HG02943 (cell line): ENCODE measurements around the gene RELN.
"Not testable (repeated sequence)": the region's sequence is repeated elsewhere in the genome, so short reads cannot be mapped to it uniquely, and the experiment has no call there.

Experiments used
- ATAC-seq: cut with Tn5 transposase; IDR thresholded peaks from one replicate; pipeline ENCODE4 v1.9.1; 2021; ENCODE audit warnings: mild to moderate bottlenecking, low read depth, moderate library complexity; ENCODE audit not compliant: unreplicated experiment

Gene RELN

GRCh38 chr7:103905997-103906396, 83.5 kb downstream of the RELN start:
- ATAC-seq = no peak

DNA sequence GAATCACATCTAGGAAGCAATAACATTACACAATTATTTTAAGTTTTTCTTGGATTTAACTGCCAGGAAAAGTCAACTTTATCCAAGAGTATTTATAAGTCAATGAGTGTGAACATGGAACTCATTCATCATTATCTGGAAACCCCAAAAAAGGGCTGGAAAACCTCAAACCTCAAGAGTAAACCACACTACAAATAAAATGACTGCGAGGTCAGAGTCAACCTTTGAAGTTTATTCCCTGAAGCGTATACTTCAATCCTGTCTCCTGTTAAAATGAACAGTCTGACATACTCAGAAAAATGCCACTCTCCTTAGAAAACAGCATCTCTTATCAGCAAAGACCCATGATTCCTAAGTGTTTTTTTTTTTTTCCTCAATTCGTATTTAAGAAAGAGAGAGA, 86.5 kb downstream of the RELN start:
- ATAC-seq = no peak

GRCh38 chr7:103896826-103897225, 92.6 kb downstream of the RELN start:
- not testable (repeated sequence) for ATAC-seq

GRCh38 chr7:103894656-103895596, 94.5 kb downstream of the RELN start:
- no peak for ATAC-seq

DNA sequence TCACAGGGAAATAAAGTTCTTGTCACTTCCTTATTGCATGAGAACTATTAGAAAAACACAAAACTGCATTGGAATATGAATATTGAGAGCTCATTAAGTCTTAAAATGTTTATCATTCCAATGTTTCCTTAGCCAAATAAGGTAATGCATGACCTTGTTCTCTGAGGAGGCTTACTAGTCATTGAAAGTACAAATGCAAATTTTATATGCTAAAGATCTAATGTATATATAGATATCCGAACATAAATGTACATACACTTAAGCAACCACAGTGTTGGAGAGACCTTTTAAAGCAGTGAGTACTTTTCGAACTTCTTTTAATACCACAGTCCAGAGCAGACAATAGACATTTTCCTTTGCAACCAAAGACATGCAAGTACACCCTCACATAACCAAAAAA, 96.1 kb downstream of the RELN start:
- no peak for ATAC-seq

- ATAC-seq = no peak
Measured at GRCh38 chr7:103889451-103889850, 100.0 kb downstream of the RELN start.

- ATAC-seq = no peak
Measured at GRCh38 chr7:103888603-103889153, 100.8 kb downstream of the RELN start.

DNA sequence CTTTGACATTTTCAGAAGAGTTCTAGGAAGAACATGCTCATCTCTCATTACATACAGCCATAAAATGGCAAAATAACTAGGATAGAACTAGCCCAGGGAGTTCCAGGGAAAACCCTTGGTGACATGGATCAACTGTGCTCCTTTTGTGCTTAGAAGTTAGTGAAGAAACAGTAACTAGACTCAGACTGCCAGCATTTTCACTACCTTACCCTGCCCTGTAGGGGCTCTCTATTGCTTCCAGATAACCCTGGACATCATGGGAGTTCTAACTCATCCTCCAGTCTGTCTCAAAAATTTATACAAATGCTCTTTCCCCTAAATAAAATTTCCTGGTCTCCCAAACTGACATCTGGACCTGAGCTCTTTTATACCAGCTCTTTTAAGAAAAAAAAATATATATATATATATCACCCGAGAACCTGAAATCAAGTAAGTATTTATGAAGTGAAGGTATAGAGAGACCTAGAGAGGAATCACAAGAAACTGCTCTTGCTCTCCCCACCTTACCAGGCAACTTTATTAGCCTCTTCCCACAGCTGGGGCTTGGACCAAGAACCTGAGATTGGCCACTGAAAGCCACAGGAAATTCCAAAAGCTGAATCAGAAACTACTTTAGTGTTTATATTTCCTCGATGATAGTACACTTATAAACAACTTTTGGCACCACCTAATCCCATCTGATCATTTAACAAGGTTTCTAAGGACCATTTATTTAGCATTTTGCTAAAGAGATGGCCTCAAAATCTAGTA, 101.4 kb downstream of the RELN start:
- no peak for ATAC-seq

DNA sequence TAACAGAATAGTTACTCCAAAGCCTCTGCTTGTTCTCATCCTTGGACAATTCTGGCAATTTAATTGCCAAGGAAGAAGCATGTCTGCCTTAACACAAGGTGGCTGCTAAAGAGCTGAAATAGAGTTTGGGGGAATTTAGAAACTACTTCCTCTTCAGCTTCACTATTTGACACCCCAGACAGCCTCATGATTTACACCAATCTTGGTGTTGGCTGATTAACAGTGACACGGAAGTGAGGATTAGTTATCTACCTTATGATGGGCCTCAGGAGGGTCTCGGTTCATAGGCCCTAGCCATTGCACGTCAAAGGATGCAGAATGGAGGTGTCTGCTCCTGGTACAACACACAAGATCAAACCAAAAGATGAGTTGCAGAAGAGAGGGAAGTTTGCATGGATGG, 102.4 kb downstream of the RELN start:
- ATAC-seq = no peak

GRCh38 chr7:103879928-103880600, 109.4 kb downstream of the RELN start:
- ATAC-seq = no peak

- ATAC-seq = no peak
Measured at GRCh38 chr7:103879411-103879810, 110.0 kb downstream of the RELN start.

DNA sequence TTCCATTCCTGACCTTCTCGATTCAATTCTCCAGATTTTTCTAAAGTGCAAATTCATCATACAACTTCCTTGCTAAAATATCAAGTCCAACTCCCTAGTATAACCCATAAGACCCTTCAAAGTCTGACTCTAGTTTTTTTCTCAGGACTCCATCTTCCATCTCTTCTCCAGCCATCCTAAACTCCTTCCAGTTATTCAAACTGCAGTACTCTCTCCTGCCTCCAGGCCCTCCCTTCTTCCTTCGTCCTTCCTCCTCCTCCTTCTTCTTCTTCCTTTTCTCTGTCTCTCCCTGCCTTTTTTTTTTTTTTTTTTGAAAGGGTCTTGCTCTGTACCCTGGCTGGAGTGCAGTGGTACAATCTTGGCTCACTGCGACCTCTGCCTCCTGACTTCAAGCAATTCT, 111.9 kb downstream of the RELN start:
- no peak for ATAC-seq

- ATAC-seq = no peak
Measured at GRCh38 chr7:103875718-103876117, 113.7 kb downstream of the RELN start.

DNA sequence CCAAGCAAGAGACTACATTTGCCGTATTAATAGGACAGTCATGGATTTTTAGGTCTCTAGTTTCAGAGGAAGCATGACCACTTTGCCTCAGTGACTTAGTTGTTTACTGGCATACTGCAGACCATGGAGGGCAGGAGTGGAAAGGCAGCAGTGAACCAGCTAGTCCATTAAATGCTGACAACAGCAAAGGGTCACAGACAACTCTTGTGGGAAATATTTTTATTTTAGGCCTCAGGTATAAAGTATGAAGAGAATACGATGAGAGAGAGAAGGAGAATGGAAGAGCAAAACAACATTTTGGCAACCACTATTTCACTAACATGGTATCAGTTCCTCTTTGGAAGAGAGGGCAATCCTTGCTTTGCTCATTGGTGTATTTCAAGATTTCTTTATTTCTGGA, 118.0 kb downstream of the RELN start:
- ATAC-seq = no peak

GRCh38 chr7:103870664-103871063, 118.8 kb downstream of the RELN start:
- no peak for ATAC-seq

DNA sequence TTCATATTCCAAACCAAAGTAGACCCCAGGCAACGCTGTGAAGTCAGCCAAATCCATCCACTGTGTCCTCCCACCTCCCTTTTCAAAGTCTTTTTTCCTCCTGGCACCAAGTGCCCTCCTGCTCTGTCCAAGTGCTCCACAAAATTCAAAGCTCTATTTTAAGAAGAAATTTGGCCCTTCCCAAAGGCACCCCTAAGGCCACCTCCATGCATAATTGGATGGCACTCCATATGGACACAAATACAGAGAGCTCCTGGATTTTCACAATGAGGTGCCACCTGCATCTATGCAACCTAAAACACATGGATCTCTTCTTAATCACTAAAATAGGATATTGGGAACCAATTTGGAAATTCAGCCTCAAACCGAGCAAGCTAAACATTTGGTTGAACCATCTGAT, 121.6 kb downstream of the RELN start:
- ATAC-seq = no peak

DNA sequence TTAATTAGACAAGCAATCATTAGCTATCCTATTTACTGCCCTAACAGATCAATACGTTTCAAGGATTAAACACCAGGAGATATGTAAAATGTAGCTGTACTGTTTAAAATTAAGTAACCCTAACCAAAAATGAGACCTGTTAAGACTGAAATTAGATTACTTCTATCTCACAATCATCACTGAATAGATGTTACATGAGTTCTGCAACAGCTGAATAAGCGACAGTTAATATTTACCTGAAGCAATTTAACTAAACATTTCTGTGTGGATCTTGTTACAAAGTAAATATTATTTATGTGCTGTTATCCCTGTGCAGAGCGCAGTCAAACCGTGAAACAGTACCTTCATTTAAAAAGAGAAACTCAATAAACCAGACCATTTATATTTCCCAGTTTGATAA, 122.5 kb downstream of the RELN start:
- ATAC-seq = no peak

DNA sequence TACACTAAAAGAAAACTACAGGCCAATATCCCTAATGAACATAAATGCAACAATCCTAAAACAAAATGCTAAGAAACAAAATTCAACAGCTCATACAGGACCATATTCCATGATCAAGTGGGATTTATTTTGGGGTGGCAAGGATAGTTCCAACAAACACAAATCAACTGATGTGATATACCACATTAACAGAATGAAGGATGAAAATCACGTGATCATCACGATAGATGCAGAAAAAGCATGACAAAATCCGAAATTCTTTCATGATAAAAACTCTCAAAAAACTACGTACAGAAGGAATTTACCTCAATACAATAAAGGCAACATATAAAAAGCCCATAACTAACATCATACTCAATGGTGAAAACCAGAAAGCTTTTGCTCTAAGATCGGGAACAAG, 124.0 kb downstream of the RELN start:
- no peak for ATAC-seq

DNA sequence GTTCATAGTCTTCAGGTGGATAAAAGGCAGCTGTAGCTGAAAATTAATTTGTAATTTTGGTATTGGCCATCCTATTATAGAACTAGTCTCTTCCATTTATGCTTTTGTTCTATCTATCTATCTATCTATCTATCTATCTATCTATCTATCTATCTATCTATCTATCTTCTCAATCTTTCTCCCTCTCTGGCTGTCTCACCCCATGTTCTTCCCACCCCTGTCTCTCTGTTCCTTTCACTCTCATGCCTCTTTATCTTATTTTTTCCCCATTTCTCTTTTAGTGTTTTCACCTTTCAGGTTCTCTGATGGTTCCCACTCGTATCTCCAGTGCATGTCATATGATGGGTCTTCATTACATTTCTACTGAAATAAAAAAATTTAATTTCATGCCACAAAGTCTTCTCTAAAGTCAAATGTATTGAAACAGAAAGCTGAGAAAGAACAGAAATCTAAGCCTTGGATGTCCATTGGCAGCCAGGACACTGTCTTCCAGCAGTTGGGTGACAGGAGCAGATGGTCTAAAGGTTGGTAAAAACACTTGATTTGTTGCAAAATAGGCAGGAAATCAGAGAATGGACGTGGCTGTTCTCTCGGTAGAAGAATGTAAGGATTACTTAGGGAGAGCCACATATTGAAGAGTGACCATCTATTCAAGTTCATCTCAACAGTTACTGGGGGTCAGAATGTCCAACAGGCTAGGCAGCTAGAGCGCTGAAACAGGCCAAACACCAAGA, 127.0 kb downstream of the RELN start:
- ATAC-seq = no peak

GRCh38 chr7:103859709-103860108, 129.7 kb downstream of the RELN start:
- no peak for ATAC-seq
